ENCODE results near the gene HK2. TPM values are rescaled to one million over a fixed set of nuclear protein-coding genes. Genes with fewer than 3 reads are reported as not detected.

The HK2 gene
- polyA plus RNA-seq, 1 donor, result 2.8 TPM

GRCh38 chr2:74834792-74835755 lies 1.1 kb downstream of the HK2 start:
- no CpG with 5 or more reads among the region's 87 CpGs for WGBS (ENCODE audit: insufficient coverage, low lambda C conversion rate)
- no peaks in the 10 kb centered on the region for H3K36me3 ChIP-seq (ENCODE audit: control insufficient read depth, insufficient read depth, low read length)
- peak; percentile 25 to 53 for DNase-seq
- H3K4me3 ChIP-seq (ENCODE audit: low read length), result peak overlapping the region; percentile 40
- peaks cover 62% of the 10 kb centered on the region for H3K27me3 ChIP-seq (ENCODE audit: control insufficient read depth, insufficient read depth, low read length)
- peaks cover 3% of the 10 kb centered on the region for H3K4me1 ChIP-seq (ENCODE audit: control insufficient read depth, insufficient read depth, low read length)
- no peak overlapping the region for H3K27ac ChIP-seq (ENCODE audit: low read length)
- H3K9me3 ChIP-seq (ENCODE audit: control insufficient read depth, low read depth, low read length), result no peaks in the 10 kb centered on the region

DNA sequence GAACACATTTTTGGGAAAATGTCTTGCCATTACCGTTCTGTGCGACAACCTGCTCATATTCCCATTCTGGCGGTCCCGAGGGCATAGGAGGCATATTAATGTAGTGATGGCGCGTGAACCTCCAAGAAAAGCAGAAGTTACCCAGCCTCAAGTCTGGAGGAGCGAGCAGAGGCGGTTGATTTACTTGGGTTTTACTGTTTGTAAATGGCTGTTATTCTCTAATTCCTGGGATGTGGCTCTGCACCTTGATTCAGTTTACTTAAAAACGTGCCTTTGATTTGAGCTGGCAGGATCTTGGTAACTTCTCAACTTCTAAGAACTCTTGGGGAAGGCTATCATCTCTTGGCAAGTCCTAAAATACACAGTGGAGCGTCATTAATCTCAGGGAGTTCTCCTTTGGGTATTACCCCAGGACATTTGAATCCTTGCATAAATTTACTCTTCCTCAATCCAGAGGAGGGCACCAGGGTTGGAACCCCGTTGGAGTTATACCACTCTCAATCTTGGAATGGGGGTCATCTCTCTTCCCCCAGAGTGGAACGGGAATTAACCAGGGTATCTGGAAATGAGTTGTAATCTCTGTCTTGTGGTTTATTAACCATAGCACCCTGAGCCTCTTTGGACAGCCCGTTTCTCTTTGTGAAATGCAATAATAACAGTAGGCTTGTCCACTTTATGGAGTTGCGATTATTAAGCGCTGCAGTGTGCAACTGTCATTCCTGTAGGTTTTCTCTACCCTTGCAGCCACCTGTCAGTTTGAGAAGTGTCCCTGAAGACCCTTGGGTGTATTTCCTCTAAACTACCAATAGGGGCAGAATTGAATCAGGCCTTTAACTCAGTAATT lies 2.1 kb downstream of the HK2 start:
- Histone ChIP-seq H3K36me3 (ENCODE audit: control insufficient read depth, insufficient read depth, low read length) (no peaks in the 10 kb centered on the region), H3K27me3 (ENCODE audit: control insufficient read depth, insufficient read depth, low read length) (peaks cover 59% of the 10 kb centered on the region), H3K4me3 (ENCODE audit: low read length) (peak overlapping the region; percentile 40), H3K9me3 (ENCODE audit: control insufficient read depth, low read depth, low read length) (no peaks in the 10 kb centered on the region), H3K27ac (ENCODE audit: low read length) (no peak overlapping the region), H3K4me1 (ENCODE audit: control insufficient read depth, insufficient read depth, low read length) (peaks cover 3% of the 10 kb centered on the region)
- peak in 1 of 2 donors; percentile 28 for DNase-seq
- WGBS (ENCODE audit: insufficient coverage, low lambda C conversion rate), result no CpG with 5 or more reads among the region's 15 CpGs

DNA sequence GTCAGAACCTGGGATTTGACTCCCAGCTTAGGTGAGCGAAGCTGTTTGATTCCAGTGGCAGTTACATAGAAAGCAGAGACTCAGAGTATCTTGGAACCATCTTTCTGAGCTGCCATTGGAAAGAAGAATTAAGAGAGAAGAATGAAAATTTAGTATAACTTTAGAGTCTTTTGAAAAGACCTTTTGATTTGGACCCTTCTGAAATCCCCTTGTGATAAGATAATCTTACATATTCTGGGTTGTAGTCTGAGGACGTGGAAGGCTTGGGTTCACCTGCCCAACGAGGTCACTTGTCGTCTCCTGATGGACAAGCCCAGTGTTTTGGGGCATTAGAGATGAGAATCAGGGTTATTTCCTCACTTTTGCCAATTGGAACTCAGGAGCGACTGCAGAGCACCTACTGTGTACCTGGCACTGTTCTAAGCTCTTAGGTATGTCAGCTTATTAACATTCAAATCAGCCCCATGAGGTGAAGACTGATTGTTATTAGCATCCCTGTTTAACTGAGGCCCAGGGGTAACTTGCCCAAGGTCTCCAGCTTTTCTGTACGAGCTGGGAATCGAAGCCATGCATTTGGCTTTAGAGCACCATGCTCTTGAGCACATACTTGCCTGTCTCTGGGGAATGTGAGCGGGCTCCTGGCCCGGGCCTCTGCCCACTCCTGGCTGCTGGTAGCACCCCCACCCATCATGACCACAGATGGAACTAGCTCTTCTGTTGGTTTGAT lies 2.9 kb downstream of the HK2 start:
- Histone ChIP-seq H3K27me3 (ENCODE audit: control insufficient read depth, insufficient read depth, low read length) (peaks cover 54% of the 10 kb centered on the region), H3K4me1 (ENCODE audit: control insufficient read depth, insufficient read depth, low read length) (peaks cover 3% of the 10 kb centered on the region), H3K4me3 (ENCODE audit: low read length) (no peak overlapping the region), H3K9me3 (ENCODE audit: control insufficient read depth, low read depth, low read length) (no peaks in the 10 kb centered on the region), H3K27ac (ENCODE audit: low read length) (no peak overlapping the region), H3K36me3 (ENCODE audit: control insufficient read depth, insufficient read depth, low read length) (no peaks in the 10 kb centered on the region)
- no CpG with 5 or more reads among the region's 9 CpGs for WGBS (ENCODE audit: insufficient coverage, low lambda C conversion rate)
- DNase-seq, result no peak

GRCh38 chr2:74841641-74842040 lies 7.7 kb downstream of the HK2 start:
- H3K4me1 ChIP-seq (ENCODE audit: control insufficient read depth, insufficient read depth, low read length), result peaks cover 14% of the 10 kb centered on the region
- H3K36me3 ChIP-seq (ENCODE audit: control insufficient read depth, insufficient read depth, low read length), result no peaks in the 10 kb centered on the region
- H3K27ac ChIP-seq (ENCODE audit: low read length), result no peak overlapping the region
- H3K27me3 ChIP-seq (ENCODE audit: control insufficient read depth, insufficient read depth, low read length), result peaks cover 8% of the 10 kb centered on the region
- DNase-seq, result no peak
- H3K4me3 ChIP-seq (ENCODE audit: low read length), result no peak overlapping the region
- WGBS (ENCODE audit: insufficient coverage, low lambda C conversion rate), result no CpG with 5 or more reads among the region's 2 CpGs
- no peaks in the 10 kb centered on the region for H3K9me3 ChIP-seq (ENCODE audit: control insufficient read depth, low read depth, low read length)

DNA sequence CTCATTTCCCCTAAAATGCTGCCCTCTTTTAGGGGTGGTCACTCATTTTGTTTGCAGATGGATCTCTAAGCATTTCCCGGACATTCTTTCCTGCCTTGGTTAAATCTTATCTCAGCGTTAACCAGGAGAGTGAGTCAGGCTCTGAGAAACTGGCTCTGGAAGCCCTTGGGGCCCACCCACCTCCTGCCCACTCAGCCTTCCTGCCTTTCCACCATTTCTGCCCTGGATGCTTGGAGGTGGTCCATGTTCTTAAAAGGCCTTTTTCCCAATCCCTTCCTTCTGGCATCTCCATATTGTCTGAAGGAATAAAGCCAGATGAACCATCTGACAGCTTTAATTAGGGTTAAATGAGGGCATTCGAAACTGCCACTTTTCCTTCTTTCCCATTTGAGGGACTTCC lies 9.5 kb downstream of the HK2 start:
- Histone ChIP-seq H3K27me3 (ENCODE audit: control insufficient read depth, insufficient read depth, low read length) (peaks cover 3% of the 10 kb centered on the region), H3K36me3 (ENCODE audit: control insufficient read depth, insufficient read depth, low read length) (no peaks in the 10 kb centered on the region), H3K4me3 (ENCODE audit: low read length) (no peak overlapping the region), H3K27ac (ENCODE audit: low read length) (peak overlapping the region; percentile 66), H3K9me3 (ENCODE audit: control insufficient read depth, low read depth, low read length) (no peaks in the 10 kb centered on the region), H3K4me1 (ENCODE audit: control insufficient read depth, insufficient read depth, low read length) (peaks cover 14% of the 10 kb centered on the region)
- 40% methylated on average over 2 of the region's 3 CpGs for WGBS (ENCODE audit: insufficient coverage, low lambda C conversion rate)
- peak in 1 of 2 donors; percentile 22 for DNase-seq

GRCh38 chr2:74843899-74844298 lies 10.0 kb downstream of the HK2 start:
- H3K9me3 ChIP-seq (ENCODE audit: control insufficient read depth, low read depth, low read length), result no peaks in the 10 kb centered on the region
- peaks cover 14% of the 10 kb centered on the region for H3K4me1 ChIP-seq (ENCODE audit: control insufficient read depth, insufficient read depth, low read length)
- H3K27me3 ChIP-seq (ENCODE audit: control insufficient read depth, insufficient read depth, low read length), result peaks cover 3% of the 10 kb centered on the region
- H3K36me3 ChIP-seq (ENCODE audit: control insufficient read depth, insufficient read depth, low read length), result no peaks in the 10 kb centered on the region
- H3K27ac ChIP-seq (ENCODE audit: low read length), result peak overlapping the region; percentile 66
- H3K4me3 ChIP-seq (ENCODE audit: low read length), result no peak overlapping the region
- peak; percentile 91 to 94 for DNase-seq

GRCh38 chr2:74844752-74845151 lies 10.8 kb downstream of the HK2 start:
- Histone ChIP-seq H3K4me3 (ENCODE audit: low read length) (no peak overlapping the region), H3K27ac (ENCODE audit: low read length) (peak overlapping the region; percentile 57), H3K36me3 (ENCODE audit: control insufficient read depth, insufficient read depth, low read length) (no peaks in the 10 kb centered on the region), H3K9me3 (ENCODE audit: control insufficient read depth, low read depth, low read length) (no peaks in the 10 kb centered on the region), H3K27me3 (ENCODE audit: control insufficient read depth, insufficient read depth, low read length) (peaks cover 3% of the 10 kb centered on the region), H3K4me1 (ENCODE audit: control insufficient read depth, insufficient read depth, low read length) (peaks cover 14% of the 10 kb centered on the region)
- DNase-seq, result no peak
- no CpG with 5 or more reads among the region's 4 CpGs for WGBS (ENCODE audit: insufficient coverage, low lambda C conversion rate)

DNA sequence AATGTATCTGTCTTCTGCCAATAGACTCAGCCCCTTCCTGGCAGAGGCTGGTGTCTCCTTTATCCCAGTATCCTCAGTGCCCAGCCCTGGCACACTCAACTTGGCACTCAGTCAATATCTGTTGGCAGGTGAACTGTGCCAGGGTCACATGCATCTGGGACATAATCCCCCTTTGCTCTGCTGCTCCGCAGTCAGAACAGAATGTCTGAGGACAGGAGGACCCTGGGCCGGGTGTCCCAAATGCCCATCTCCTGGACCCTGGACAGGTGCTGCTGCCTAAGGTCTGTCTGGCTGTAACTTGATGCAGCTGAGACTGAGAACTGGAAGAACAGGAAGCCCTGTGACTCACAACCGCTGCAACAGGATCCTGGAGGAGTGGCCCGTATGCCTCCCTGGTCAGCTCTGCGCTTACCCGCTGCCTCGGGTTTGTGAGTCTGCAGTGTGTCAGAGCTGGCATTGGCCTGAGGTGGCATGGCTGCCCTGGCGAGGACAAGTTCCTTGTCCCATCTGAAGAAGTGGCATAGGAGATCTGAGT lies 11.4 kb downstream of the HK2 start:
- Histone ChIP-seq H3K4me3 (ENCODE audit: low read length) (no peak overlapping the region), H3K27ac (ENCODE audit: low read length) (no peak overlapping the region), H3K36me3 (ENCODE audit: control insufficient read depth, insufficient read depth, low read length) (no peaks in the 10 kb centered on the region), H3K27me3 (ENCODE audit: control insufficient read depth, insufficient read depth, low read length) (peaks cover 3% of the 10 kb centered on the region), H3K9me3 (ENCODE audit: control insufficient read depth, low read depth, low read length) (no peaks in the 10 kb centered on the region), H3K4me1 (ENCODE audit: control insufficient read depth, insufficient read depth, low read length) (peaks cover 14% of the 10 kb centered on the region)
- WGBS (ENCODE audit: insufficient coverage, low lambda C conversion rate), result no CpG with 5 or more reads among the region's 8 CpGs
- DNase-seq, result peak in 1 of 2 donors; percentile 50

DNA sequence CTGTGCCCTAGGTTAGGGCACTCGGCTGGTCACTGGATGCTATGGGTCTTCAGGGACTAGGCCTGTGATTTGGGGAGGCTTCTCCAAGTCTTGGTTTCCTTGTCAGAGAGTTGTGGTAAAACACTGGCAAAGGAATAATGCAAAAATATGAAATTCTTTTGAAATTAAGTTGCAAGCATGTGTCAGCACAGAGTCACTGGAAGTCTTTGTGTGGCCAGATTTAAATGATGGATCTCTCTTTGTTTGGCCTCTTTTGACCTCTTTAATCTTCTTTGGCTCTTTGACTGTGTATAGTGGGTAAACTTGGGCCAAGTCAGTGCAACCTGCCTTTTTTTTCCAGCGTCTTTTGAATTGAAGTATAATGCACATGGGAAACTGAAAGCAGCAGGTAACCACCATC lies 12.1 kb downstream of the HK2 start:
- Histone ChIP-seq H3K9me3 (ENCODE audit: control insufficient read depth, low read depth, low read length) (no peaks in the 10 kb centered on the region), H3K27me3 (ENCODE audit: control insufficient read depth, insufficient read depth, low read length) (peaks cover 3% of the 10 kb centered on the region), H3K36me3 (ENCODE audit: control insufficient read depth, insufficient read depth, low read length) (no peaks in the 10 kb centered on the region), H3K4me1 (ENCODE audit: control insufficient read depth, insufficient read depth, low read length) (peaks cover 21% of the 10 kb centered on the region), H3K4me3 (ENCODE audit: low read length) (no peak overlapping the region), H3K27ac (ENCODE audit: low read length) (no peak overlapping the region)
- no CpG with 5 or more reads among the region's 2 CpGs for WGBS (ENCODE audit: insufficient coverage, low lambda C conversion rate)
- no peak for DNase-seq

DNA sequence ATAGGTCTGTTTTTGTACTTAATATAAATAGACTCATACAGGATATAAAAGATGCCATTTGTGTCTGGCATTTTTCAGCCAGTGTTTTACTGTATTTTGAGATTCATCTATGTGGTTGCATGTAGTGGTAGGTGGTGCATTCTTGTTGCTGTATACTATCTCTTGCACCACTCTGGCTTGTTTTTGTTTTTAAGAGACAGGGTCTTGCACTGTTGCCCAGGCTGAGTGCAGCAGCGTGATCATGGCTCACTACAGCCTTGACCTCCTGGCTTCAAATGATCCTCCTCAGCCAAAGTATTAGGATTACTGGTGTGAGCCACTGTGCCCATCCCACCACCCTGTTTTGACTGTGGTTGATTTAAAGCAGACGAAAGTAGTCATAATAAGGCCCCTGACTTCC lies 12.6 kb downstream of the HK2 start:
- DNase-seq, result no peak
- 80% methylated on average over 1 of the region's 2 CpGs for WGBS (ENCODE audit: insufficient coverage, low lambda C conversion rate)
- Histone ChIP-seq H3K9me3 (ENCODE audit: control insufficient read depth, low read depth, low read length) (no peaks in the 10 kb centered on the region), H3K36me3 (ENCODE audit: control insufficient read depth, insufficient read depth, low read length) (no peaks in the 10 kb centered on the region), H3K27me3 (ENCODE audit: control insufficient read depth, insufficient read depth, low read length) (peaks cover 3% of the 10 kb centered on the region), H3K4me3 (ENCODE audit: low read length) (no peak overlapping the region), H3K27ac (ENCODE audit: low read length) (no peak overlapping the region), H3K4me1 (ENCODE audit: control insufficient read depth, insufficient read depth, low read length) (peaks cover 25% of the 10 kb centered on the region)
